Measurements from ENCODE around the gene EGFLAM.

Gene EGFLAM

DNA sequence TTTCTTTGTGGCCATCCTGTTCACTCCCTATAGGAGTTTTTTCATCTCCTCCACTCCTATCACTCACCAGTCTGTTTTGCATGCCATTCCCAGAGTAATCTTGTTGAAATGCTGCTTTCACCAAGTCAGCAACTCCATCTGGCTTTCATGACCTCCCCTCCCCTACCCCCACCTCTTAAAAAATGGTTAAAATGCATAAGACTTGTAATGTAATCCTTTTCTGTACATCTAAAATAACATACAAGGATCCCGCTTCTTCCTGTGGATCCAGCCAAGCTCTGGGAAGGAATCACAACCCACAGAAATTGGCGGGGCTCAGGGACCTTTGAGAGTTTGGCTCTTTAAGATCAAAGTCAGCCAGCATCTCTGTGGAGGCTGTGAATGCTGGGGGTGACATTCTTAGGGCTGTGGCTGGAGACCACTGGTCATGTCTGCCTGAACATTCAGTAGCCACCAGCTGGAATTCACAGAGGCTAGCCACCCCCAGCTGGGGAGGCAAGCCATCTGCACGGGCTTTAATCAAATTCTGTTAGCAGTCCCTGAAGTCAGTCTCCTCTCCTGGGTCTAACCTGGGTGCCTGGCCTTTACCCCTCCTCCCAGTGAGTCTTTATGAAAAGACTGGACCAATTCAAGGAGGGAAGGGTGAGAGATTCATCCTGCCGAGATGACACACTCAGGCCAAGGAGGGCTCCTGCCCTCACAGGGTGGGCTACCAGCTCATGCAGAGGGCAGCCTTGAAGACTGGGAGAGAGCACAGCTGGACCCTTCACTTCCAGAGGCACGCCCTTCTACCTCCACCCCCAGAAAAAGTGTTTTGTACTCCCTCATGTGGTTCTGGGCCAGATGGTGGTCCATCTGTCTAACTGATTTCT lies 165.2 kb downstream of the EGFLAM start:
- DNase-seq = no peak

DNA sequence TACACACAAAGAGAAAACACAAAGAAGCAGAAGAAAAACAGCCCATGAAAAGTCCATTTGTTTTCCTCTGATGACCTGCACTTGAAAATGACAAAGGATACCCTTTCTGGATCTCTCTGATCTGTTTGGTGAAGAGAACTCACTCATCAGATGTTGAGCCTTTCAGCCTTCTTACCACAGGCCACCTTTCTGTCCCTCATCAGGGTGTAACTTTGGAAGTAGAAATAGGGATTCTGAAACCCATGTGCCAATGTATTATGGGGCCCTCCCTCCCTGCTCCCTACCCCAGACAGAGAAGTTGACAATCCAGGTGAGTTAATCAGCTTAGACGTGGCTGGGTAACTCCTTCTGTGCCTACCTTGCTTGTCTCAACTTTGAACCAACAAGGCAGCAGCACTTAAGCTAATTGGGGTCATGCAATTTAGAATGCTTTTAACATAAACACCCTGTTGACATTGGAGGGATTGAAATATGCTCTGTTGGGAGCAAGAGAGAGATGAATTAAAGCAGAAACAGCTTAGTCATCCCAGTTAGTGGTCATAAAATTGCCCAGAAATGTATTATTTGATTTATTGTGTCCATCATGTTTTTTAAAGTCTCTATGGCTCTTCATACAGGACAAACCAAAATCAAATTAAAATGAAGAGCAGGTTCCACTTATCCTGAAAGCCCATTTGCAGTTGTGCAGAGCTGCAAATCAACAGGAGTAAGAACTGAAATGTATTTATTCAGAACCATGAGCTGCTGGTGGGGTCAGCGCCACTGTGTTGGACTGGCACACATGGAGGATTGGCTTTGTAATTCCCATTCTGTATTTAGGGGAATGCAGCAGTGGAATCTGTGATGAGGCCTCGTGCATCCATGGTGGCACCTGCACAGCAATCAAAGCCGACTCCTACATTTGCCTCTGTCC lies 166.0 kb downstream of the EGFLAM start:
- DNase-seq = no peak

GRCh38 chr5:38426490-38426889 lies 168.1 kb downstream of the EGFLAM start:
- DNase-seq = no peak

- DNase-seq = no peak
Observed at GRCh38 chr5:38426986-38427950, 168.9 kb downstream of the EGFLAM start.

DNA sequence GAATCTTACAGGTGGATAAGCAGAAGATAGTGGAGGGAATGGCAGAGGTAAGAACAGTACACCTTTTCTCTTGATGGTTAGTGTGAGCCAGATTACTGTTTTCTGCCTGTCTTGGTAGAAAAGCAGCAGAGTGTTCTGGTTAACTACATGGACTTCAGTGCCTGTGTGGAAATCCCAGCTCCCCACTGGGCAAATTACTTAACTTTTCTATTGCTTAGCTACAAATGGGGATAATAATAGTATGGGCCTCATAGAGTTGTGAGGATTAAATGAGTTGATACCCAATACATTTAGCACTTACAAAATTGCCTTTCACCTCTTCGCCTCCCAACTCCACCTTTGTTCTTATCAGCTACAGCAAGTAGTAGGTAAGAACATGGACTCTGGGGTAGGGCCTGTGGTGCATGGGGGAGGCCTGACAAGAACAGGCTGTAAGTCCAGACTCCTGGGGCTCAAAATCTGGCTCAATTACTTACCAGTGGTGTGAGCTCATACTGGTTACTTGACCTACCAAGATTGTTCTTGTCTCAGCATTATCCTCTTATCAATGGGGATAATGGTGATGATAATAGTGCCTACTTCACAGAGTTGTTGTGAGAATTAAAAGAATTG lies 173.0 kb downstream of the EGFLAM start:
- DNase-seq = no peak

DNA sequence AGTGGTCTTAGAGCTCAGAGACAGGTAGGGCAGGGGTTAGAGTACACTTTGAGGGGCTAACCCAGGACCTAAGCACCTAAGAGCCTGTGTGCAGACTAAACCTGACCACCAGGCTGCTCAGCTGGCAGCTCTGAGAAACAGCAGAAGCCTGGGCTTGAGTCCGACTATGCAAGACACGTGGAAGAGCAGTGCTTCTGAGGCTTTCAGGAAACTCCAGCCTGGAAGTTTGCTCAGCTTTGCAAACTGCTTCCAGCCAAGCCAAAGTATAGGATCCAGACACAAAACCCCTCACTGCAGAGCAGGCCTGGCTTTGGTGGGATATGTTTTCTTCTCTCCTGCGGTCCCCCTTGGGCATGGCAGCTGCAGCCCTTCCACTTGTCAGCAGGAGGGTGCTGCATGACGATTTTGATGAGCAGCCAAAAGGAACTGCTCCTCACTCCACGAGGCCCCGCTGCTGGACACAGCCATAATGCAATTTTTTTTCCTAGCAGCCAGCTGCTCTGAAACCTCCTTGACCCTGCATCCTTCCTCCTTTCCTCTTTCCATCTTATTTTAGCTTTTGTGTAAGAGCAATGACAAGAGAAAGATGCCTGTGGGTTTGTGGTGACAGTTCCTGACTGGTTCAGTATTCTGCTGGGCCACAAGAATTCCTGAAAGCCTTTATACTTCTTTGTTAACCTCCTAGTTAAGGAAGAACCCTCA lies 175.0 kb downstream of the EGFLAM start:
- DNase-seq = no peak

DNA sequence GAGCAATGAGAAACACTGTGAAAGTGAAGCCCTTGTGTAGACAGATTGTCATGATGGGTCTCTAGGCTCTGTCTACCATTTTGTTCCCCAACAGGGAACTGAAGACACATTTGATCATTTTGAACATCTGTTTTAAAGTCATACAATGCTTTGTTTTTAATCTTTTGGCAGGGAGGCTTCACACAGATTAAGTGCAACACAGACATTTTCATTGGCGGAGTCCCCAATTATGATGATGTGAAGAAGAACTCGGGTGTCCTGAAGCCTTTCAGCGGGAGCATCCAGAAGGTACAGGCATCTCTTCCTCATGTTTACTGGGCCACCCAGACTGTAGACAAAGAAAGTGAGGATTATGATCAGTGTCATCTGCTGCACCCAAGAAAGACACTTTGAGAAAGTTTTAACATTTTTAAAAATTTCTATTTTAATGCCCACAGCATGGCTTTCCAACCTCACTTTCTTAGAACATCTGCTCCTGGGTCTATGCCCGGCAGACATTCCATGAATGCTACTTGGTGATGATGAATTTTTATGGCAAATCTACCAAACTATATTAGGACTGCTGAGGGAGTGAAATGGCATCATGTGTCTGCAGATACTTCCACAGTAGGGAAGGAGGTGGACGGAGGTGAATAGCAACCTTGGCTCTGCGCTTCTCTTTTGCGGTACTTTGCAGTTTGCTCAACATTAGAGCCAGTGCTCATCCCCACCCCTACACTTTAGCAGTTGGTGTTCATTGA lies 176.8 kb downstream of the EGFLAM start:
- DNase-seq = no peak

GRCh38 chr5:38438757-38439156 lies 180.4 kb downstream of the EGFLAM start:
- no peak for DNase-seq

GRCh38 chr5:38441453-38442246 lies 183.3 kb downstream of the EGFLAM start:
- DNase-seq = peak; percentile 46 to 80 (median 64)

GRCh38 chr5:38442247-38442573 lies 183.9 kb downstream of the EGFLAM start:
- DNase-seq = no peak

GRCh38 chr5:38443390-38443789 lies 185.0 kb downstream of the EGFLAM start:
- no peak for DNase-seq

DNA sequence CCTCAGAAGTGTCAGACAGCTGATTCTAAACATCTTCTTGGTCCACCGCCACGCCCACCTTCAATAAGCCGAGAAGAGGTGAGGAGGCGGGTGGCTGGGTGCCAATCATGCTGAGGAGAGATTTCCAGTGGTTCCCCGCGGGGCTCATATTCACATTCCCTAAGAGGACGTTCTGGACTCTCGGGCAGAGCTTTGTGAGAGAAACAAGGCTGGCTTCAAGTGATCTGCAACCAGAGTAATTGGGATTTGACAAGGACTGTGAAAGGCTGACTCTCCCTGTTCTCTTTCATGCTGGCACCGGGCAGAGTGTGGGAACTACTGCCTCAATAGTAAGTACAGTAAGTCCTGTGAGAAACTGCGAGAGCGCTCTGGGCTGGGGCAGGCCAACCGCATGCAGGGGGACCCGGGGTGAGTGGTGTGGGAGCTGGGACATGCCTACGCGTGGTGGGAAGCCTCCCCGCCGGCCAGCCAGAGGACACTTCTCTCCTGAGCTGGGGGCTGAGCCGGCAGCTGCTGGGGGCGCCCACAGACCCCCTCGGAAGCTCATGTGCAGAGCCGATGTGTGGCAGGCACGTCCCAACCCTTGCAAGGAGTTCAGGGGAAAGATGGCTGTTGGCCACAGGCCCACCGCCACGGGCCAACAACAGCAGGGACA lies 187.1 kb downstream of the EGFLAM start:
- DNase-seq = no peak

GRCh38 chr5:38446029-38446522 lies 187.7 kb downstream of the EGFLAM start:
- no peak for DNase-seq

DNA sequence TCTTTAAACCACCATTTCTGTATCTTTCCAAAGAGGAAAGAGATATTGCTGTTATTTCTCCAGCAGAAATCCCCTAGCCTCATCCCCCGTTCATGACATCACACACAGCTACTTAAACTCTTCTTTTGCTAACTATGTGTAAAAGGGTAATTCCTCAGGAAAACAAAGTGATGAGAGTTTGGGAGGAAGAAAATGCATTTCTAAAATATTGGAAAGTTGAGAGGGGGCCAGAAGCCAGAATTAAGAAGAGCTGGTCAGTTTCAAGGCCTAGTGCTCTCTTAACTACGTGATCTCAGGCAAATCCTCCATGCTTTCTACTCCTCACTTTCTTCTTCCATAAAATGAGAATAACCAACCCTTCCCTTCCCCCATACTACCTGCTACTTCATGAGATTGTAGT lies 188.7 kb downstream of the EGFLAM start:
- DNase-seq = no peak

DNA sequence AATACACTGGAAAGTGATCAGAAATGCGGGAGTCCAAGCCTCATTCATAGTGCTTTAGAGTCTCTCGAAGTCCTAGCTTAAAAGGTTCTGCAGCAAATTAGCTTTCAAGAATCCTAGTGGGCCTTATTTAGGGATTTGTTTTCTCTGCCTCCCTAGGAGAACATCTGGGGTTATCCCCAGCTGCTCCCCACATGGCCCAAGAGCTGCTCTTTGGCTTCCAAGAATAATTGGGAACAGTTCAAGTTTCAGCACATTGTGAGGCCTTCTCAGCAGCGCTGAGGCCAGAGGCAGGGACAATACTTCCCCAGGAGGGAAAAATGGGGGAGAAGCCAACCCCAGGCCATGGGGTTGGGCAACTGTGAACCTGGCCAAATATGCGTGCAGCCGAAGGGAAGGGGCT lies 189.4 kb downstream of the EGFLAM start:
- no peak for DNase-seq

DNA sequence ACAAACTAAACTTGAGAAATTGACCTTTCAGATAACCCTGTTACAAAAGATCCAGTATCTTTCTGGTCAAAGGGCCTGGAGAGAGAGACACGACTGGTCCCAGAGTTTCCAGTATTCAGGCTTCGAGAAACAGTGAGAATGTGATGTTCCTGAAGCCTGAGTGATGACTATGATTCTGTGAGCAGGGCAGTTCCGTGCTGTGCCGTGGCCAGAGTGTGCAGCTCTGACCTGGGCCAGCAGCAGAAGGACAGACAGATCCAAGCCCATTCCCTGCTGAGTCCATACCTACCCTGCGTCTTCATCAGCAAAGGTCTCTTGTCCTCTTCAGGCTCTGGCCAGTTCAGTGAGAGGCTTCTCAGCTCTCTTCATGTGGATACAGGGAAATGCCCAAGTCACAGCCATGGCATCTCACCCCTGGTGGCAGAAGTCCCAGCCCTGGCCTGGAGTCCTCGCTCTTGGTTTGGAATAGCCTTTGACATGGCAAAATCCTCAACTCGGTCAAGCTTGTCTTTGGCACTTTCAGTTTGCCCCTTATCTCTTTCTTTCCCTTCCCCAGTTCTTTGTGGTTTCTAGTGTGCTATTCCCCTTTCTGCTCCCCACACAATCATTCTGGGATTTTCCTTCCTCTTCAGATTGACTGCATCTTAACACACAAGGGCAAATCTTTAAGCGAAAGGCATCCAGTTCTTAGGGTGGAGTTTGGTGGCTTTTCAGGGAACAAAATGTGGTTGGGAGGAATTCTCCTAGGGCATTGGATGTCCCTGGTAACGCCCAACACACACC lies 190.4 kb downstream of the EGFLAM start:
- DNase-seq = no peak

DNA sequence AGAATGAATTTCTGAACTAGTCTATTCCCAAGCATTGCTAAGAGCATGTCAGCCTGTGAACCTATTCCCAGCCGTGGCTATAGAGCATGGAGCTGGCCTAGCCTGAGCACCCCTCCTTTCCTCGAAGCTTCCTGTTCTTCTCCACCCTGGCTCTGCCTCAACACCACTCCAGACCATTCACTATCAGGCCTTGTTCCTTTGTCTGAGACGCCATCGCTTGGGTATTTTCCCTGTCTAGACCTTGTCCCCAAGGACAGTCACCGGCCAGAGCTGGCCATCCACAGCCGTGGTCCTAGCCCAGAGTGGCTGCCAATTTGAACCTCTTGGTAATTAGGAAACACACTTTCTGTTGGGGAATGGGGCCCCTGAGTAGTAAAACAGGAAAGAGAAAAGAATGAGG lies 192.3 kb downstream of the EGFLAM start:
- no peak for DNase-seq

- no peak for DNase-seq
Observed at GRCh38 chr5:38451074-38451725, 192.8 kb downstream of the EGFLAM start.
